K562 (cell line): ENCODE results near the gene JPH2. TPM values are rescaled to one million over a fixed set of nuclear protein-coding genes. Genes with fewer than 3 reads are reported as not detected.

Source experiments
- BACH1 ChIP-seq: fragments of 200-800 bp; sonication (Bioruptor generic); IDR thresholded peaks from 2 replicates; pipeline ENCODE4 v1.6.1; 2016; ENCODE audit warnings: missing genetic modification characterization, missing compliant biosample characterization
- C11orf30 ChIP-seq: fragments of 450-650 bp; IDR thresholded peaks from 2 replicates; pipeline ENCODE4 v1.6.1; 2016; ENCODE audit warnings: low read depth, mild to moderate bottlenecking
- EGR1 ChIP-seq: fragments of 450-650 bp; conservative IDR thresholded peaks from 2 replicates; pipeline ENCODE4 v1.6.1; 2017; ENCODE audit warnings: mild to moderate bottlenecking
- EZH2 ChIP-seq: IDR thresholded peaks from 2 replicates; pipeline ENCODE4 v1.6.1; 2012; ENCODE audit warnings: low read depth, mild to moderate bottlenecking, inconsistent platforms, low read length, borderline replicate concordance
- HDAC8 ChIP-seq: fragments of 450-650 bp; IDR thresholded peaks from 2 replicates; pipeline ENCODE4 v1.6.1; 2016; ENCODE audit warnings: mild to moderate bottlenecking, missing genetic modification characterization, moderate library complexity, missing compliant biosample characterization
- LCOR ChIP-seq: sonication (generic); formaldehyde crosslinking; IDR thresholded peaks from 2 replicates; pipeline ENCODE4 v1.8.0; 2022; ENCODE audit warnings: mild to moderate bottlenecking, missing genetic modification reagents
- NFE2L1 ChIP-seq: fragments of 450-650 bp; IDR thresholded peaks from 2 replicates; pipeline ENCODE4 v1.6.1; 2016; ENCODE audit warnings: missing genetic modification characterization, low read depth, mild to moderate bottlenecking, missing compliant biosample characterization, moderate library complexity, borderline replicate concordance
- RBM39 ChIP-seq: fragments of 200-400 bp; formaldehyde crosslinking; optimal IDR thresholded peaks from 2 replicates; pipeline ENCODE3; 2018; ENCODE audit warnings: low read depth, low read length
- SMARCC2 ChIP-seq: fragments of 450-650 bp; IDR thresholded peaks from 2 replicates; pipeline ENCODE4 v1.6.1; 2017; ENCODE audit warnings: antibody characterized with exemption, moderate library complexity, mild to moderate bottlenecking, low read depth
- ZSCAN29 ChIP-seq: fragments of 450-650 bp; IDR thresholded peaks from 2 replicates; pipeline ENCODE4 v1.6.1; 2017
- polyA plus RNA-seq, 8 experiments: library from polyadenylated mRNA; depleted of rRNA in 4 of 8; stranded (reverse) in 5 of 8; unstranded in 3 of 8; fragments of >200 nt; fragmentation: Nextera tagmentation in 2 of 8; fragmentation: Illumina TruSeq in 1 of 8; extraction: Ambion mirVana in 2 of 8; extraction: Trizol in 1 of 8; gene quantifications; 2 replicates each; pipeline versions ENCODE4 v1.2.1 to v1.2.3, GENCODE V29; 2011 to 2014; ENCODE audit warnings: inconsistent platforms in 1 of 8, missing spikeins in 1 of 8
- total RNA-seq, 7 experiments: library from RNA; depleted of rRNA in 6 of 7; stranded (reverse); fragments of >200 nt in 6 of 7; fragmentation: Illumina TruSeq in 2 of 7; extraction: Trizol in 2 of 7; gene quantifications; 2 replicates each; pipeline versions ENCODE4 v1.2.1 to v1.2.3, GENCODE V29; 2011 to 2021; ENCODE audit warnings: low replicate concordance in 1 of 7
- TF ChIP-seq, protein P1 (sequence below): fragments of 250-450 bp; sonication (Bioruptor Pico); IDR thresholded peaks from 2 replicates; pipeline ENCODE4 v1.4.0; 2020; ENCODE audit warnings: mild to moderate bottlenecking, moderate library complexity
- TF ChIP-seq, protein P2 (sequence below): sonication (generic); formaldehyde crosslinking; IDR thresholded peaks from 2 replicates; pipeline ENCODE4 v1.8.1; 2023; ENCODE audit warnings: mild to moderate bottlenecking, missing genetic modification reagents
- TF ChIP-seq, protein P3 (sequence below): sonication (generic); formaldehyde crosslinking; IDR thresholded peaks from 2 replicates; pipeline ENCODE4 v1.8.1; 2023; ENCODE audit warnings: mild to moderate bottlenecking, missing genetic modification reagents
- TF ChIP-seq, protein P4 (sequence below), 2 experiments: fragments of 450-650 bp; IDR thresholded peaks; 2 replicates each; pipeline ENCODE4 v1.6.1; 2018; ENCODE audit warnings: mild to moderate bottlenecking in 2 of 2, low read depth in 1 of 2; ENCODE audit not compliant: partially characterized antibody in 2 of 2
- TF ChIP-seq, protein P5 (sequence below): fragments of 450-650 bp; IDR thresholded peaks from 2 replicates; pipeline ENCODE4 v1.6.1; 2016; ENCODE audit warnings: missing biosample characterization, missing genetic modification characterization

JPH2 gene
- total and polyA plus RNA-seq, 9 of the 15 experiments (the other 6 are each of a cell fraction or from before 2014, with no cell fraction given): not detected

DNA sequence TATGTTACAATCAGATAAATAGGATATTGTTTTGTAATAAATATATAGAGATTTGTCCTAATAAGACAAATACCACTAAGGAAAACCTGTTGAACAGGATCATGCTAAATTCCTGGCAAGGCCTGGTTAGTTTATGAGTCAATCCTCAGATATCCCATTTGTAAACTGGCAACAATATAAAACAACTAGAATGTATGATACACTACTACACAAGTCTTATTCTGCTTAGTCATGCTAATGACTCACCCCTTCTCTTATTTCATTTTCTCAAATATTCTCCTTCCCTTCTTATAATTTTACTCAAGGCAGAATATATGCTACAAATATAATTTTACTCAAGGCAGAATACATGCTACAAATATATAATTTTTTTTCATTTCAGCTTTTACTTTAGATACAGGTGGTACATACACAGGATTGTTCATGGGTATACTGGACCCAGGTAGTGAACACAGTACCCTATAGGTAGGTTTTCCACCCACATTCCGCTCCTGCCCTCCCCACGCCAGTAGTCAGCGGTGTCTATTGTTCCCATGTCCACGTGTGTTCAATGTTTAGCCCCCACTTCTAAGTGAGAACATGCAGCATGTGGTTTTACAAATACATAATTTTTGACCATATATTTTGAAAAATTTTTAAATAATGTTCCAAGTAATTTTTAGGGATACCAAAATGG, 17.3 kb upstream of the JPH2 start (continued):
- TF ChIP-seq BACH1 (tag) (peak; percentile 94), ZSCAN29 (no peak), NFE2L1 (peak; percentile 91), C11orf30 (peak; percentile 95), HDAC8 (tag) (no peak), LCOR (CRISPR knock-in tag) (no peak), RBM39 (no peak), EGR1 (no peak), EZH2 (no peak), SMARCC2 (peak; percentile 79)
- TF ChIP-seq, protein P1, sequence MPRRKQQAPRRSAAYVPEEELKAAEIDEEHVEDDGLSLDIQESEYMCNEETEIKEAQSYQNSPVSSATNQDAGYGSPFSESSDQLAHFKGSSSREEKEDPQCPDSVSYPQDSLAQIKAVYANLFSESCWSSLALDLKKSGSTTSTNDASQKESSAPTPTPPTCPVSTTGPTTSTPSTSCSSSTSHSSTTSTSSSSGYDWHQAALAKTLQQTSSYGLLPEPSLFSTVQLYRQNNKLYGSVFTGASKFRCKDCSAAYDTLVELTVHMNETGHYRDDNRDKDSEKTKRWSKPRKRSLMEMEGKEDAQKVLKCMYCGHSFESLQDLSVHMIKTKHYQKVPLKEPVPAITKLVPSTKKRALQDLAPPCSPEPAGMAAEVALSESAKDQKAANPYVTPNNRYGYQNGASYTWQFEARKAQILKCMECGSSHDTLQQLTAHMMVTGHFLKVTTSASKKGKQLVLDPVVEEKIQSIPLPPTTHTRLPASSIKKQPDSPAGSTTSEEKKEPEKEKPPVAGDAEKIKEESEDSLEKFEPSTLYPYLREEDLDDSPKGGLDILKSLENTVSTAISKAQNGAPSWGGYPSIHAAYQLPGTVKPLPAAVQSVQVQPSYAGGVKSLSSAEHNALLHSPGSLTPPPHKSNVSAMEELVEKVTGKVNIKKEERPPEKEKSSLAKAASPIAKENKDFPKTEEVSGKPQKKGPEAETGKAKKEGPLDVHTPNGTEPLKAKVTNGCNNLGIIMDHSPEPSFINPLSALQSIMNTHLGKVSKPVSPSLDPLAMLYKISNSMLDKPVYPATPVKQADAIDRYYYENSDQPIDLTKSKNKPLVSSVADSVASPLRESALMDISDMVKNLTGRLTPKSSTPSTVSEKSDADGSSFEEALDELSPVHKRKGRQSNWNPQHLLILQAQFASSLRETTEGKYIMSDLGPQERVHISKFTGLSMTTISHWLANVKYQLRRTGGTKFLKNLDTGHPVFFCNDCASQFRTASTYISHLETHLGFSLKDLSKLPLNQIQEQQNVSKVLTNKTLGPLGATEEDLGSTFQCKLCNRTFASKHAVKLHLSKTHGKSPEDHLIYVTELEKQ (CRISPR knock-in tag): no peak
- TF ChIP-seq, protein P2, sequence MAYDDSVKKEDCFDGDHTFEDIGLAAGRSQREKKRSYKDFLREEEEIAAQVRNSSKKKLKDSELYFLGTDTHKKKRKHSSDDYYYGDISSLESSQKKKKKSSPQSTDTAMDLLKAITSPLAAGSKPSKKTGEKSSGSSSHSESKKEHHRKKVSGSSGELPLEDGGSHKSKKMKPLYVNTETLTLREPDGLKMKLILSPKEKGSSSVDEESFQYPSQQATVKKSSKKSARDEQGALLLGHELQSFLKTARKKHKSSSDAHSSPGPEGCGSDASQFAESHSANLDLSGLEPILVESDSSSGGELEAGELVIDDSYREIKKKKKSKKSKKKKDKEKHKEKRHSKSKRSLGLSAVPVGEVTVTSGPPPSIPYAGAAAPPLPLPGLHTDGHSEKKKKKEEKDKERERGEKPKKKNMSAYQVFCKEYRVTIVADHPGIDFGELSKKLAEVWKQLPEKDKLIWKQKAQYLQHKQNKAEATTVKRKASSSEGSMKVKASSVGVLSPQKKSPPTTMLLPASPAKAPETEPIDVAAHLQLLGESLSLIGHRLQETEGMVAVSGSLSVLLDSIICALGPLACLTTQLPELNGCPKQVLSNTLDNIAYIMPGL (CRISPR knock-in tag): no peak
- TF ChIP-seq, protein P3, sequence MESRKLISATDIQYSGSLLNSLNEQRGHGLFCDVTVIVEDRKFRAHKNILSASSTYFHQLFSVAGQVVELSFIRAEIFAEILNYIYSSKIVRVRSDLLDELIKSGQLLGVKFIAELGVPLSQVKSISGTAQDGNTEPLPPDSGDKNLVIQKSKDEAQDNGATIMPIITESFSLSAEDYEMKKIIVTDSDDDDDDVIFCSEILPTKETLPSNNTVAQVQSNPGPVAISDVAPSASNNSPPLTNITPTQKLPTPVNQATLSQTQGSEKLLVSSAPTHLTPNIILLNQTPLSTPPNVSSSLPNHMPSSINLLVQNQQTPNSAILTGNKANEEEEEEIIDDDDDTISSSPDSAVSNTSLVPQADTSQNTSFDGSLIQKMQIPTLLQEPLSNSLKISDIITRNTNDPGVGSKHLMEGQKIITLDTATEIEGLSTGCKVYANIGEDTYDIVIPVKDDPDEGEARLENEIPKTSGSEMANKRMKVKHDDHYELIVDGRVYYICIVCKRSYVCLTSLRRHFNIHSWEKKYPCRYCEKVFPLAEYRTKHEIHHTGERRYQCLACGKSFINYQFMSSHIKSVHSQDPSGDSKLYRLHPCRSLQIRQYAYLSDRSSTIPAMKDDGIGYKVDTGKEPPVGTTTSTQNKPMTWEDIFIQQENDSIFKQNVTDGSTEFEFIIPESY (CRISPR knock-in tag): no peak
- TF ChIP-seq, protein P4, sequence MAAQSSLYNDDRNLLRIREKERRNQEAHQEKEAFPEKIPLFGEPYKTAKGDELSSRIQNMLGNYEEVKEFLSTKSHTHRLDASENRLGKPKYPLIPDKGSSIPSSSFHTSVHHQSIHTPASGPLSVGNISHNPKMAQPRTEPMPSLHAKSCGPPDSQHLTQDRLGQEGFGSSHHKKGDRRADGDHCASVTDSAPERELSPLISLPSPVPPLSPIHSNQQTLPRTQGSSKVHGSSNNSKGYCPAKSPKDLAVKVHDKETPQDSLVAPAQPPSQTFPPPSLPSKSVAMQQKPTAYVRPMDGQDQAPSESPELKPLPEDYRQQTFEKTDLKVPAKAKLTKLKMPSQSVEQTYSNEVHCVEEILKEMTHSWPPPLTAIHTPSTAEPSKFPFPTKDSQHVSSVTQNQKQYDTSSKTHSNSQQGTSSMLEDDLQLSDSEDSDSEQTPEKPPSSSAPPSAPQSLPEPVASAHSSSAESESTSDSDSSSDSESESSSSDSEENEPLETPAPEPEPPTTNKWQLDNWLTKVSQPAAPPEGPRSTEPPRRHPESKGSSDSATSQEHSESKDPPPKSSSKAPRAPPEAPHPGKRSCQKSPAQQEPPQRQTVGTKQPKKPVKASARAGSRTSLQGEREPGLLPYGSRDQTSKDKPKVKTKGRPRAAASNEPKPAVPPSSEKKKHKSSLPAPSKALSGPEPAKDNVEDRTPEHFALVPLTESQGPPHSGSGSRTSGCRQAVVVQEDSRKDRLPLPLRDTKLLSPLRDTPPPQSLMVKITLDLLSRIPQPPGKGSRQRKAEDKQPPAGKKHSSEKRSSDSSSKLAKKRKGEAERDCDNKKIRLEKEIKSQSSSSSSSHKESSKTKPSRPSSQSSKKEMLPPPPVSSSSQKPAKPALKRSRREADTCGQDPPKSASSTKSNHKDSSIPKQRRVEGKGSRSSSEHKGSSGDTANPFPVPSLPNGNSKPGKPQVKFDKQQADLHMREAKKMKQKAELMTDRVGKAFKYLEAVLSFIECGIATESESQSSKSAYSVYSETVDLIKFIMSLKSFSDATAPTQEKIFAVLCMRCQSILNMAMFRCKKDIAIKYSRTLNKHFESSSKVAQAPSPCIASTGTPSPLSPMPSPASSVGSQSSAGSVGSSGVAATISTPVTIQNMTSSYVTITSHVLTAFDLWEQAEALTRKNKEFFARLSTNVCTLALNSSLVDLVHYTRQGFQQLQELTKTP (IDR thresholded peaks at IDR 0.05; ENCODE audit: low read depth in 1 of 2, partially characterized antibody in 2 of 2): no peak
- TF ChIP-seq, protein P5, sequence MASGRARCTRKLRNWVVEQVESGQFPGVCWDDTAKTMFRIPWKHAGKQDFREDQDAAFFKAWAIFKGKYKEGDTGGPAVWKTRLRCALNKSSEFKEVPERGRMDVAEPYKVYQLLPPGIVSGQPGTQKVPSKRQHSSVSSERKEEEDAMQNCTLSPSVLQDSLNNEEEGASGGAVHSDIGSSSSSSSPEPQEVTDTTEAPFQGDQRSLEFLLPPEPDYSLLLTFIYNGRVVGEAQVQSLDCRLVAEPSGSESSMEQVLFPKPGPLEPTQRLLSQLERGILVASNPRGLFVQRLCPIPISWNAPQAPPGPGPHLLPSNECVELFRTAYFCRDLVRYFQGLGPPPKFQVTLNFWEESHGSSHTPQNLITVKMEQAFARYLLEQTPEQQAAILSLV (tag): no peak
